Panc1 (cell line): ENCODE data around the gene ZC3H12D.

Source experiments
- CTCF ChIP-seq: fragments of 450-650 bp; IDR thresholded peaks from 2 replicates; pipeline ENCODE4 v1.5.1; 2017; ENCODE audit warnings: mild to moderate bottlenecking
- POLR2AphosphoS5 ChIP-seq: IDR thresholded peaks from 2 replicates; pipeline ENCODE4 v1.6.1; 2012; ENCODE audit warnings: mild to moderate bottlenecking, low read depth, low read length, moderate library complexity
- REST ChIP-seq, 2 experiments: IDR thresholded peaks; 2 replicates each; pipeline ENCODE4 v1.6.1; 2011 to 2012; ENCODE audit warnings: low read depth in 2 of 2, control low read depth in 1 of 2, low read length in 1 of 2, mild to moderate bottlenecking in 1 of 2, moderate library complexity in 1 of 2; ENCODE audit not compliant: insufficient read depth in 1 of 2
- SIN3A ChIP-seq: IDR thresholded peaks from 2 replicates; pipeline ENCODE4 v1.6.1; 2012; ENCODE audit warnings: low read depth, mild to moderate bottlenecking, low read length, moderate library complexity, borderline replicate concordance; ENCODE audit not compliant: insufficient read depth
- TCF7L2 ChIP-seq: IDR thresholded peaks from 2 replicates; pipeline ENCODE4 v1.6.1; 2011; ENCODE audit warnings: mild to moderate bottlenecking, low read depth, low read length, inconsistent platforms

- TF ChIP-seq CTCF (no peak), POLR2AphosphoS5 (no peak), REST (IDR thresholded peaks at IDR 0.05; ENCODE audit: insufficient read depth in 1 of 2, low read depth in 2 of 2, low read length in 1 of 2) (no peak), SIN3A (no peak), TCF7L2 (no peak)
Measured at GRCh38 chr6:149400050-149400449, 84.8 kb downstream of the ZC3H12D start, which contains the start of gene SUMO4.
